Retina (tissue), 1 donor: ENCODE results near the gene PBX4.
"Not testable (repeated sequence)": the region's sequence is repeated elsewhere in the genome, so short reads cannot be mapped to it uniquely, and the experiment has no call there.

Experiments used
- DNase-seq: peaks from one replicate; pipeline ENCODE4 v3.0.0-alpha.2; 2016

Gene PBX4

GRCh38 chr19:19618219-19619051, at the start of gene PBX4:
TSS of gene PBX4 (minus strand) at chr19:19618687. CDS start at chr19:19618629, 58 bp downstream.
- peak; percentile 98 for DNase-seq

- not testable (repeated sequence) for DNase-seq
Measured at GRCh38 chr19:19665420-19665948, 47.0 kb upstream of the PBX4 start.

GRCh38 chr19:19663256-19664120, 45.0 kb upstream of the PBX4 start, which contains the start of gene ATP13A1:
TSS of gene ATP13A1 (minus strand) at chr19:19663676. CDS start at chr19:19663666, 10 bp downstream.
- DNase-seq, result peak; percentile 98

- DNase-seq, result peak; percentile 53
Measured at GRCh38 chr19:19662871-19663255, 44.4 kb upstream of the PBX4 start.

GRCh38 chr19:19662344-19662743, 43.9 kb upstream of the PBX4 start:
- no peak for DNase-seq

GRCh38 chr19:19661675-19662251, 43.3 kb upstream of the PBX4 start:
- no peak for DNase-seq

GRCh38 chr19:19661141-19661674, 42.7 kb upstream of the PBX4 start:
- no peak for DNase-seq

GRCh38 chr19:19659646-19660245, 41.3 kb upstream of the PBX4 start:
- no peak for DNase-seq

GRCh38 chr19:19657397-19657783, 38.9 kb upstream of the PBX4 start:
- DNase-seq, result no peak

- no peak for DNase-seq
Measured at GRCh38 chr19:19656451-19657396, 38.2 kb upstream of the PBX4 start.

GRCh38 chr19:19655641-19656343, 37.3 kb upstream of the PBX4 start:
- DNase-seq, result no peak

- DNase-seq, result no peak
Measured at GRCh38 chr19:19655051-19655594, 36.6 kb upstream of the PBX4 start.

- no peak for DNase-seq
Measured at GRCh38 chr19:19654441-19654840, 36.0 kb upstream of the PBX4 start.

- no peak for DNase-seq
Measured at GRCh38 chr19:19653597-19654147, 35.2 kb upstream of the PBX4 start.

- no peak for DNase-seq
Measured at GRCh38 chr19:19652482-19653295, 34.2 kb upstream of the PBX4 start.

- no peak for DNase-seq
Measured at GRCh38 chr19:19651076-19651475, 32.6 kb upstream of the PBX4 start.

GRCh38 chr19:19650331-19650730, 31.8 kb upstream of the PBX4 start:
- DNase-seq, result no peak

- DNase-seq, result no peak
Measured at GRCh38 chr19:19649580-19649995, 31.1 kb upstream of the PBX4 start.

GRCh38 chr19:19649155-19649554, 30.7 kb upstream of the PBX4 start:
- DNase-seq, result no peak
